Measurements from ENCODE around the gene SETX.

DNA sequence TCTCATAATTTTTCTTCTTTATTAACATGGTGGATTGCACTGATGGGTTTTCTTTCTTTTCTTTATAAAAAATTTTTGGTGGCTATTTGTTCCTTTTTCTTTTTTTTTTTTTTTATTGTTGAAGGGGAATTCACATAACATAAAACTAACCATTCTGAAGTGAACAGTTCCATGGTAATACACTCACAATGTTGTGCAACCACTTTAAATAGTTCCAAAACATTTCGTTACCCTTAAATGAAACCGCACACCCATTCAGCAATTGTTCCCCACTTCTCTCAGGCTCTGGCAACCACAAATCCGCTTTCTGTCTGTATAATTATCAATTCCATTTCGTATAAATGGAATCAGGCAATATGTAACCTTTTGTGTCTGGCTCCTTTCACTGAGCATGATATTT is 11.7 kb upstream of the SETX start:
- TF ChIP-seq, protein P1, sequence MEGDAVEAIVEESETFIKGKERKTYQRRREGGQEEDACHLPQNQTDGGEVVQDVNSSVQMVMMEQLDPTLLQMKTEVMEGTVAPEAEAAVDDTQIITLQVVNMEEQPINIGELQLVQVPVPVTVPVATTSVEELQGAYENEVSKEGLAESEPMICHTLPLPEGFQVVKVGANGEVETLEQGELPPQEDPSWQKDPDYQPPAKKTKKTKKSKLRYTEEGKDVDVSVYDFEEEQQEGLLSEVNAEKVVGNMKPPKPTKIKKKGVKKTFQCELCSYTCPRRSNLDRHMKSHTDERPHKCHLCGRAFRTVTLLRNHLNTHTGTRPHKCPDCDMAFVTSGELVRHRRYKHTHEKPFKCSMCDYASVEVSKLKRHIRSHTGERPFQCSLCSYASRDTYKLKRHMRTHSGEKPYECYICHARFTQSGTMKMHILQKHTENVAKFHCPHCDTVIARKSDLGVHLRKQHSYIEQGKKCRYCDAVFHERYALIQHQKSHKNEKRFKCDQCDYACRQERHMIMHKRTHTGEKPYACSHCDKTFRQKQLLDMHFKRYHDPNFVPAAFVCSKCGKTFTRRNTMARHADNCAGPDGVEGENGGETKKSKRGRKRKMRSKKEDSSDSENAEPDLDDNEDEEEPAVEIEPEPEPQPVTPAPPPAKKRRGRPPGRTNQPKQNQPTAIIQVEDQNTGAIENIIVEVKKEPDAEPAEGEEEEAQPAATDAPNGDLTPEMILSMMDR (IDR thresholded peaks at IDR 0.05) = no peak
- TF ChIP-seq POLR2A (IDR thresholded peaks at IDR 0.05) = no peak

All from heart left ventricle (tissue), 13 donors.